ENCODE results near the gene MMP11.

MMP11 gene

DNA sequence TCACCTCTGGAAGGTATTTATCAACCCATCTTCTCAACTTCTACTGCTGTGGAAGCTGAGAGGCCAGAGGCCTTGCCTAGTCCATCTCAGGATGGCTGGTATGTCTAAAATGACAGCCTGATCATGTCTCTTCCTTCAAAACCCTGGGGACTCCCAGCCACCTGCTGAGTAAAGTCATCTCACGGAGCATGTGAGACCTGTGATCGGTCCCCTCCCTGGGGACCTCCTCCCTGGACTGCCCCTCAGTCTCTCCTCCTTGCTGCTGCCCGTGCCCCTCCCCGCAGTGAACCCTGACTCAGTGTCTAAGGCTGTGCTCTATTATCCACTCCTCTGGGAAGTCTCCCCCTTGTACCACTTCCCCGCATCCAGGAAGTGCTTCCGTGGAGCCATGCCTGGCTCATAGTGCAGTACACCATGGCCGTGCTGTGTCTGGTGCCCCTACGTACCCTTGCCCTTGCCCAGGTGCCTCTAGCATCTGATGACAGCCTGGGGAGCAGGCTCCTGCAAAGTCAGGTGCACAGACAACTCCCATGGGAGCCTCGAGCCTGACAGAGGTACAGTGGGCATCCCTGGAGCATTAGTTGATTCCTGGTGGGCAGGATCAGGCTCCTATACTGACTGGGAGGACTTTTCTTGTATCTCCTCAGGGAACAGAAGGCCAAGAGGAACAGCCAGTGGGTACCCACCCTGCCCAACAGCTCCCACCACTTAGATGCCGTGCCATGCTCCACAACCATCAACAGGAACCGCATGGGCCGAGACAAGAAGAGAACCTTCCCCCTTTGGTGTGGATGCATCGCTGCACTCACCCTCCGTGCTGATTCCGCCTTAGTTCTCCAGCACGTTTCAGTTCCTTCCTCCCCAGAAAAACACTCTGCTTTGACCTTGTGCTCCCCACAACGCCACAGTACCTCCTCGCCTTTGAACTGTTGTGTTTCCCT, 27.9 kb downstream of the MMP11 start:
- peak; percentile 93 for DNase-seq (ENCODE audit: low read depth)
- TF ChIP-seq, protein P1, sequence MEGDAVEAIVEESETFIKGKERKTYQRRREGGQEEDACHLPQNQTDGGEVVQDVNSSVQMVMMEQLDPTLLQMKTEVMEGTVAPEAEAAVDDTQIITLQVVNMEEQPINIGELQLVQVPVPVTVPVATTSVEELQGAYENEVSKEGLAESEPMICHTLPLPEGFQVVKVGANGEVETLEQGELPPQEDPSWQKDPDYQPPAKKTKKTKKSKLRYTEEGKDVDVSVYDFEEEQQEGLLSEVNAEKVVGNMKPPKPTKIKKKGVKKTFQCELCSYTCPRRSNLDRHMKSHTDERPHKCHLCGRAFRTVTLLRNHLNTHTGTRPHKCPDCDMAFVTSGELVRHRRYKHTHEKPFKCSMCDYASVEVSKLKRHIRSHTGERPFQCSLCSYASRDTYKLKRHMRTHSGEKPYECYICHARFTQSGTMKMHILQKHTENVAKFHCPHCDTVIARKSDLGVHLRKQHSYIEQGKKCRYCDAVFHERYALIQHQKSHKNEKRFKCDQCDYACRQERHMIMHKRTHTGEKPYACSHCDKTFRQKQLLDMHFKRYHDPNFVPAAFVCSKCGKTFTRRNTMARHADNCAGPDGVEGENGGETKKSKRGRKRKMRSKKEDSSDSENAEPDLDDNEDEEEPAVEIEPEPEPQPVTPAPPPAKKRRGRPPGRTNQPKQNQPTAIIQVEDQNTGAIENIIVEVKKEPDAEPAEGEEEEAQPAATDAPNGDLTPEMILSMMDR (IDR thresholded peaks at IDR 0.05; ENCODE audit: insufficient read depth, low read depth, low read length, missing control alignments): no peak

DNA sequence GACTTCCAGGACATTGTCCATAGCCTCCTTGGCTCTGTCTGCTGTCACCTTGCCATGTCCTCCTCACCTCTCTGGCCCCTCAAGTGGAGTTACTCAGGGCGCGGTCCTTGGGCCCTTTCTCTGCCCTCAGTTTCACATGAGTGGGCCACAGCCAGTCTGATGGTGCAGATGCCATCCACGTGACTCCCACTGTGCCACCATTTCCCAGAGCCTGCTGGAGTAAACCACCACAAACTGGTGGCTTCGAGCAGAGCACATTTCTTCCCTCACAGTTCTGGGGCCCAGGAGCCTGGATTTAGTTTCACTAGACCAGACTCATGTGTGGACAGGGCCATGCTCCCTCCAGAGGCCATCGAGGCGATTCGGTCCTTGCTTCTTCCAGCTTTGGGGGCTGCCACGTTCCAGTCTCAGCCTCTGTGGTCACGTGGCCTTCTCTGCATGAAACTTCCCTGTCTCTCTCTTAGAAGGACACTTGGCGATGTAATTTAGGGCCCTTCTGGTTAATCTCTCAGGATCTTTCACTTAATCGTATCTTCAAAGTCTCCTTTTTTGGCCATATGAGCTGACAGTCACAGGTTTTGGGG, 28.7 kb downstream of the MMP11 start:
- H3K4me3 ChIP-seq (ENCODE audit: low read depth, low read length): peak overlapping the region; percentile 47
- DNase-seq (ENCODE audit: low read depth): no peak
- TF ChIP-seq, protein P1 (IDR thresholded peaks at IDR 0.05; ENCODE audit: insufficient read depth, low read depth, low read length, missing control alignments): no peak

More for the DNA sequence above, 27.9 kb downstream of the MMP11 start:
- H3K4me3 ChIP-seq (ENCODE audit: low read depth, low read length): peak overlapping the region; percentile 47

DNA sequence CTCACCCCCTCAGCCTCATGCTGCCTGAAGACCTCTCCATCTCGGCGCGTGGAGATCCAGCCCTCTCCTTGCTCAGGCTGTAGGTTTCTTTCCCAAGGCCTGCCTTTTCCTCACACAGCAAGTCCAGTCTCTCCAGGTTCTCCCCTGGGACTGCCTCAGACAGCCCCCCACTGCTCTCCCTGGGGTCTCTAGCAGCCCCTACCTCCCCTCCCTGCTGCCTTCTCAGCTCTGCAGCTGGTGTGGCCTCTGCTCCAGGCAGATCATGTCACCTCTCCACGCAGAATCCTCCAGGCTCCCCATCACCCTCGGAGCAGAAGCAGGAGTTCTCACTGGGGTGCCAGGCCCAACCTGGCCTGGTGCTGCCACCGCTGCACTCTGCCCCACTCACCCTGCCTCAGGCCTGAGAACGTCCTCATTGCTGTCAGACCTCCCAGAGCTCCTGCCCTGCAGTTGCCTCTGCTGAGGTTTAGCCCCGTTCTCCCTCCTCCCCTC, 29.3 kb downstream of the MMP11 start:
- H3K4me3 ChIP-seq (ENCODE audit: low read depth, low read length): no peak overlapping the region
- TF ChIP-seq, protein P1 (IDR thresholded peaks at IDR 0.05; ENCODE audit: insufficient read depth, low read depth, low read length, missing control alignments): no peak

DNA sequence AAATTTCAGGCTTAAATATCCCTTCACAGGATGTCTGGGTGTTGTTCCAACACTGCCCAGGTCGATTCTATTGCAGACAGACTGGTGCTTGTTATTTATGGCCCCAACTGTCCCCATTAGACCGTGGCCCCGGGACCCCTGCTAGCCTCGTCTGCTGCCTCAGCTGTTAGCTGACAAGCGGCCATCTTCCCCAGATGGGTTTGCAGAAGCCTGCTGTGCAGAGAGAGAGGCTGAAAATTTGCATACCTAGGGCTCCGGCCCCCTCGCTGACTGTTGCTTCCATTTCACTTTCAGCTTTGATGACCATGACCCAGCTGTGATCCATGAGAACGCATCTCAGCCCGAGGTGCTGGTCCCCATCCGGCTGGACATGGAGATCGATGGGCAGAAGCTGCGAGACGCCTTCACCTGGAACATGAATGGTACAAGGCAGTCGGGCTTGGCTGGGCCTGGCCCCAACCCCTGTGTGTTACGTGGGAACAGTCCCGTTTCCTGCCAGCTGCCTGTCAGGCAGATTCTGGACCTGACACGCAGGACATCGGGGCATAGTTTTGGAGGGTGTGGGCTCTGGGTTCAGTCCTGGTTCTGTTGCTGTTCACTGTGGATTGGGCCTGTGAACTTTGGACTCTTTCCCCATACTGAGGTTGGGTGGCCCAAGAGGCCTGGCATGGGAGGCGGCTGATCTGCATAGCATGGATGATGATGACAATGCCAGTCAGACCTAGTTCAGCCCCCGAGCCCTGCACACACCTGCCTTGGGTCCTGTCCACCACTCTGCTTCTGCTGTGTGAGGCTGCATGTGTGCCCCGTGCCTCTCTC, 30.6 kb downstream of the MMP11 start:
- peak; percentile 76 for DNase-seq (ENCODE audit: low read depth)
- H3K4me3 ChIP-seq (ENCODE audit: low read depth, low read length): peak overlapping the region; percentile 53
- TF ChIP-seq, protein P1 (IDR thresholded peaks at IDR 0.05; ENCODE audit: insufficient read depth, low read depth, low read length, missing control alignments): no peak

More for the DNA sequence above, 29.3 kb downstream of the MMP11 start:
- no peak for DNase-seq (ENCODE audit: low read depth)

DNA sequence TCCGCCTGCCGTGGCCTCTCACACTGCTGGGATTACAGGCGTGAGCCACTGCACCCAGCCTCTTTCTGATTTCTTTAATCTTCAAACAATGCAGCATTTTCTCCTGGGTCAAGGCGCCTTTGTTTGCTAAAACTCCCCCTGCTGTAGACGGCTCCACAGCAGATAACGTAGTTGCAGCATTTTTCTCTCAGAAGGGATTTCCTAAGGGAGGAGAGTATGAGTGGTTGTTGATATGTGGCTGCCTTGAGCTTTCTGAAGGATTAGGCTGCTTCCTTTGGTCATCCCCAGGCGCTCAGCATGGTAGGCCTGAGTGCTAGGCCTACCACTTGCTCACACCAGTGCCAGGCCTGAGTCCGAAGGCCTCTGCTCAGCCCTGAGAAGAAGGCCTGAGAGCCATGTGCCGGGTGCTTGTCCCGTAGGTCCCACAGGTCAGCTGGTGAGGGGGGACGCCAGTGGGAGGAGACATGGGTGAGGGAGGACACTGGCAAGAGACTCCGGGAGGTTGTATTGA, 32.2 kb downstream of the MMP11 start:
- TF ChIP-seq, protein P1 (IDR thresholded peaks at IDR 0.05; ENCODE audit: insufficient read depth, low read depth, low read length, missing control alignments): no peak
- H3K4me3 ChIP-seq (ENCODE audit: low read depth, low read length): no peak overlapping the region
- DNase-seq (ENCODE audit: low read depth): no peak

DNA sequence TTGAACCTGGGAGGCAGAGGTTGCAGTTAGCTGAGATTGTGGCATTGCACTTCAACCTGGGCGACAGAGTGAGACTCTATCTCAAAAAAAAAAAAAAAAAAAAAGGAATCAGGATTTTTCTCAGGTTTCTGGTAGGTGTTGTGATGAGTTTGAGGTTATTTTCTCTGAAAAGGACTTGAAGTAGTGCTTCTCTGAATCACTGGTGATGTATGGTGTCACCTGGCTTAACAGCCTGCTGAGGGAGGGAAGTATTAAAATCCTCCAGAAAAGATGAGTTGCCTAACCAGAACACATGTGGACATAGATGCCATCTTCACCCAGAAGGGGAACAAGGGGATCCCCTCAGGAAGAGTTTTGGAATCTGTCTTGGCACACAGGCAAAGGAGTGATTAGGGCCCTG, 34.2 kb downstream of the MMP11 start:
- TF ChIP-seq, protein P1 (IDR thresholded peaks at IDR 0.05; ENCODE audit: insufficient read depth, low read depth, low read length, missing control alignments): no peak
- DNase-seq (ENCODE audit: low read depth): no peak
- H3K4me3 ChIP-seq (ENCODE audit: low read depth, low read length): no peak overlapping the region
